ENCODE measurements around the gene TRIM71.

DNA sequence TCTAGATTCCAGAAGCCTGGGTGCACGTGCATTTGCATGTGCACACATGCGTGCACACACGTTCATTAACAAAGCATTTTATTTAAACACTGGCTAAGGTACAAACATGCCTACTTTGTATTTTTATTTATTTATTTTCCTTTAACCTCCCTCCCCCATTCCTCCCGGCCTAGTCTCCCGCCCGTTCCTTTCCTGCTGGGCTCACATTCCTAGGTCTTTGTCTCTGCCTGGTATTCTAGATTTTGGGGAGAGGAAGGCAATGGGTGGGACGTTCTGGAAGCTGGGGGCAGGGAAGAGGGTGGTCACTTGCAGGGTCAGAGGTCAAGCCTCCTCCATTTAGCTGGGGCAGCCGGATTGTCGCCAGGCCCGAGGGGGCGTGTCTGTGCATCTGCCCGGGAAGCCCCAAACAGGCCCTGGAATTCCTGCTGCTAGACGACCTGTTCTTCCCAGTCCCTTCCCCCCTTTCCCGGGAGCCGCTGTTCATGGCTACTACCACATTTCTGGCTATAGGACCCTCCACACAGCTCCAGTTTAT is 51.8 kb downstream of the TRIM71 start:
- TF ChIP-seq, protein P1, sequence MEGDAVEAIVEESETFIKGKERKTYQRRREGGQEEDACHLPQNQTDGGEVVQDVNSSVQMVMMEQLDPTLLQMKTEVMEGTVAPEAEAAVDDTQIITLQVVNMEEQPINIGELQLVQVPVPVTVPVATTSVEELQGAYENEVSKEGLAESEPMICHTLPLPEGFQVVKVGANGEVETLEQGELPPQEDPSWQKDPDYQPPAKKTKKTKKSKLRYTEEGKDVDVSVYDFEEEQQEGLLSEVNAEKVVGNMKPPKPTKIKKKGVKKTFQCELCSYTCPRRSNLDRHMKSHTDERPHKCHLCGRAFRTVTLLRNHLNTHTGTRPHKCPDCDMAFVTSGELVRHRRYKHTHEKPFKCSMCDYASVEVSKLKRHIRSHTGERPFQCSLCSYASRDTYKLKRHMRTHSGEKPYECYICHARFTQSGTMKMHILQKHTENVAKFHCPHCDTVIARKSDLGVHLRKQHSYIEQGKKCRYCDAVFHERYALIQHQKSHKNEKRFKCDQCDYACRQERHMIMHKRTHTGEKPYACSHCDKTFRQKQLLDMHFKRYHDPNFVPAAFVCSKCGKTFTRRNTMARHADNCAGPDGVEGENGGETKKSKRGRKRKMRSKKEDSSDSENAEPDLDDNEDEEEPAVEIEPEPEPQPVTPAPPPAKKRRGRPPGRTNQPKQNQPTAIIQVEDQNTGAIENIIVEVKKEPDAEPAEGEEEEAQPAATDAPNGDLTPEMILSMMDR (IDR thresholded peaks at IDR 0.05): no peak
- TF ChIP-seq POLR2AphosphoS5 (IDR thresholded peaks at IDR 0.05; ENCODE audit: low read depth, low read length): no peak
- no peak for TF ChIP-seq SIN3A (IDR thresholded peaks at IDR 0.05; ENCODE audit: borderline replicate concordance, insufficient read depth, low read depth, low read length)
- TF ChIP-seq, protein P2, sequence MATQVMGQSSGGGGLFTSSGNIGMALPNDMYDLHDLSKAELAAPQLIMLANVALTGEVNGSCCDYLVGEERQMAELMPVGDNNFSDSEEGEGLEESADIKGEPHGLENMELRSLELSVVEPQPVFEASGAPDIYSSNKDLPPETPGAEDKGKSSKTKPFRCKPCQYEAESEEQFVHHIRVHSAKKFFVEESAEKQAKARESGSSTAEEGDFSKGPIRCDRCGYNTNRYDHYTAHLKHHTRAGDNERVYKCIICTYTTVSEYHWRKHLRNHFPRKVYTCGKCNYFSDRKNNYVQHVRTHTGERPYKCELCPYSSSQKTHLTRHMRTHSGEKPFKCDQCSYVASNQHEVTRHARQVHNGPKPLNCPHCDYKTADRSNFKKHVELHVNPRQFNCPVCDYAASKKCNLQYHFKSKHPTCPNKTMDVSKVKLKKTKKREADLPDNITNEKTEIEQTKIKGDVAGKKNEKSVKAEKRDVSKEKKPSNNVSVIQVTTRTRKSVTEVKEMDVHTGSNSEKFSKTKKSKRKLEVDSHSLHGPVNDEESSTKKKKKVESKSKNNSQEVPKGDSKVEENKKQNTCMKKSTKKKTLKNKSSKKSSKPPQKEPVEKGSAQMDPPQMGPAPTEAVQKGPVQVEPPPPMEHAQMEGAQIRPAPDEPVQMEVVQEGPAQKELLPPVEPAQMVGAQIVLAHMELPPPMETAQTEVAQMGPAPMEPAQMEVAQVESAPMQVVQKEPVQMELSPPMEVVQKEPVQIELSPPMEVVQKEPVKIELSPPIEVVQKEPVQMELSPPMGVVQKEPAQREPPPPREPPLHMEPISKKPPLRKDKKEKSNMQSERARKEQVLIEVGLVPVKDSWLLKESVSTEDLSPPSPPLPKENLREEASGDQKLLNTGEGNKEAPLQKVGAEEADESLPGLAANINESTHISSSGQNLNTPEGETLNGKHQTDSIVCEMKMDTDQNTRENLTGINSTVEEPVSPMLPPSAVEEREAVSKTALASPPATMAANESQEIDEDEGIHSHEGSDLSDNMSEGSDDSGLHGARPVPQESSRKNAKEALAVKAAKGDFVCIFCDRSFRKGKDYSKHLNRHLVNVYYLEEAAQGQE (IDR thresholded peaks at IDR 0.05; ENCODE audit: insufficient read depth in 1 of 2, low read depth in 2 of 2, low read length in 1 of 2): no peak

Data from Panc1 (cell line).